Endothelial cell (in vitro differentiated cells): ENCODE data around the gene PPP1R13L. TPM values are rescaled to one million over a fixed set of nuclear protein-coding genes. Genes with fewer than 3 reads are reported as not detected.

ENCODE experiments used
- DNase-seq: peaks from one replicate; pipeline ENCODE4 v3.0.0; 2021; ENCODE audit warnings: low spot score
- H3K27ac Mint-ChIP-seq: one replicate; pipeline ENCODE4 v1.8.0; 2021; ENCODE audit warnings: mixed read lengths, inconsistent platforms; ENCODE audit not compliant: unreplicated experiment
- H3K27me3 Mint-ChIP-seq: one replicate; pipeline ENCODE4 v1.8.0; 2021; ENCODE audit warnings: mild to moderate bottlenecking, moderate library complexity, mixed read lengths, inconsistent platforms; ENCODE audit not compliant: unreplicated experiment
- H3K36me3 Mint-ChIP-seq: one replicate; pipeline ENCODE4 v1.8.0; 2021; ENCODE audit warnings: mild to moderate bottlenecking, low read depth, mixed read lengths, inconsistent platforms; ENCODE audit not compliant: unreplicated experiment
- H3K4me1 Mint-ChIP-seq: one replicate; pipeline ENCODE4 v1.8.0; 2021; ENCODE audit warnings: mild to moderate bottlenecking, mixed read lengths, inconsistent platforms; ENCODE audit not compliant: unreplicated experiment
- H3K4me3 Mint-ChIP-seq: one replicate; pipeline ENCODE4 v1.8.0; 2021; ENCODE audit warnings: mild to moderate bottlenecking, mixed read lengths, inconsistent platforms; ENCODE audit not compliant: unreplicated experiment
- H3K9me3 Mint-ChIP-seq: one replicate; pipeline ENCODE4 v1.8.0; 2021; ENCODE audit warnings: mixed read lengths, inconsistent platforms; ENCODE audit not compliant: unreplicated experiment
- CTCF ChIP-seq: fragments of 200-600 bp; sonication (generic); IDR thresholded peaks from one replicate; pipeline ENCODE4 v1.5.0; 2021; ENCODE audit warnings: antibody characterized with exemption; ENCODE audit not compliant: unreplicated experiment
- total RNA-seq: library from RNA; stranded (reverse); fragmentation: NEBNext Ultra II Directional; extraction: Animal tissue kit (Norgen Biotek cat#: 25700); gene quantifications from one replicate; pipeline ENCODE4 v1.2.1, GENCODE V29; 2021; ENCODE audit not compliant: unreplicated experiment

The PPP1R13L gene
- total RNA-seq, 1 donor from 2014 or later: 13.2 TPM

DNA sequence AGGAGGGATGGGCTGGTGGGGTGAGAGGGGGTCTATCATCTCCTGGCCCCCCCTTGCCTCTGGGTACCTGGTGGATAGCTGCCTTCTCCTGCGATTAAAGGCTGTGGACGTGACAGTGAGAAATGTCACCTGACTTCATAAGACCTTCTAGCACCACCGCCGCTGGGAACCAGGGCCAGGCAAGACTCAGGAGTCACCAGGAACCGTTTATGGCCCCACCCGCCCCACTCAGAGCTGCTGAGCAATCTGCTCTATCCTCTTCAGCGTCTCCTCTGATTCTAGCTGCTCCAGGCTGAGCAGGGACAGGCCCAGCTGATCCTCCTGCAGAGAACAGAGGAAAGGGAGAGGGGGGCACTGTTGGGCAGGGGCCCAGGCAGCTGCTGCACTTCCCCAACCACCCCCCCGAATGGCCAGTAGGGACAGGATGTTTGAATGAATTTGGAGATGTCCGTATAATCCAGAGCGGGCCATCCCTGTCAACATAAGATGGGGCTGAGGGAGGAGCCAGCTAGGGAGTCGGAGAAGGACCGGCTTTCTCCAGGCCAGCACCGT is 53.4 kb downstream of the PPP1R13L start:
- Mint-ChIP-seq H3K36me3 (peaks cover 33% of the 10 kb centered on the region), H3K4me3 (no peak overlapping the region), H3K27me3 (peaks cover 10% of the 10 kb centered on the region), H3K9me3 (no peaks in the 10 kb centered on the region), H3K27ac (no peak overlapping the region), H3K4me1 (no peaks in the 10 kb centered on the region)
- TF ChIP-seq CTCF: no peak
- no peak for DNase-seq

DNA sequence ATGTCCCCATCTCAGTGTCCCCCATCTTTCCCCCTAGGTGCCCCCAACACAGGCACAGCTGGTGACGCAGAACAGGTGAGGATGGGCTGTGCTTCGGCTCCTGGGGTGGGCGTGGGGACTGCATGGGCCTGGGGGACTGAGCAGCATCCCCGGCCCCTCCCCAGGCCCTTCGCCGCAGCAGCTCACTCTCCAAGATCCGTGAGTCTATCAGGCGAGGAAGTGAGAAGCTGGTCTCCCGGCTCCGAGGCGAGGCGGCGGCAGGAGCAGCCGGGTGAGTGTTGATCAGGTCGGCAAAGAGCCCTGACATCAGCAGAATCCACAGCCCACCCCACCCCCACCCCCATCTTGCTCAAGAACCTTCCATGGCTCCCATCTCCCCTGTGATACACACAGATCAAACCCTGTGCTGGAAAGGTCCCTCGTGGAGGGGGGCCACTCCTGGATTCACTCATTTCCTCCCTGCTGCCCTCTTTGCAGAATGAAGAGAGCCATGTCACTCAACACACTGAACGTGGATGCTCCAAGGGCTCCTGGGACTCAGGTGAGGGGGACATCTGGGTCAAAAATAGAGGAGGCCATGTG is 54.3 kb downstream of the PPP1R13L start:
- H3K4me1 Mint-ChIP-seq: no peaks in the 10 kb centered on the region
- no peak for TF ChIP-seq CTCF
- H3K4me3 Mint-ChIP-seq: no peak overlapping the region
- no peak for DNase-seq
- H3K27me3 Mint-ChIP-seq: peaks cover 14% of the 10 kb centered on the region
- H3K27ac Mint-ChIP-seq: no peak overlapping the region
- peaks cover 33% of the 10 kb centered on the region for H3K36me3 Mint-ChIP-seq
- no peaks in the 10 kb centered on the region for H3K9me3 Mint-ChIP-seq

GRCh38 chr19:45349430-45349941 is 55.4 kb downstream of the PPP1R13L start:
- Mint-ChIP-seq H3K36me3 (peaks cover 28% of the 10 kb centered on the region), H3K27ac (no peak overlapping the region), H3K4me3 (no peak overlapping the region), H3K4me1 (no peaks in the 10 kb centered on the region), H3K9me3 (no peaks in the 10 kb centered on the region), H3K27me3 (peaks cover 14% of the 10 kb centered on the region)
- no peak for DNase-seq
- TF ChIP-seq CTCF: no peak

- H3K27ac Mint-ChIP-seq: no peak overlapping the region
These were observed 55.8 kb downstream of the PPP1R13L start for GRCh38 chr19:45349126-45349415.

More at GRCh38 chr19:45349126-45349415, 55.8 kb downstream of the PPP1R13L start:
- peak overlapping the region; percentile 65 for H3K4me3 Mint-ChIP-seq
- DNase-seq: no peak
- no peak for TF ChIP-seq CTCF
- no peaks in the 10 kb centered on the region for H3K9me3 Mint-ChIP-seq
- H3K4me1 Mint-ChIP-seq: no peaks in the 10 kb centered on the region
- peaks cover 14% of the 10 kb centered on the region for H3K27me3 Mint-ChIP-seq
- H3K36me3 Mint-ChIP-seq: peaks cover 28% of the 10 kb centered on the region
